GM23338 (cell line): ENCODE data around the gene LIPH. TPM values are rescaled to one million over a fixed set of nuclear protein-coding genes. Genes with fewer than 3 reads are reported as not detected.
A peak's percentile ranks its signal among the peaks of the same experiment; 100 is the strongest.

Experiments used
- ATAC-seq: fragments of 200-7000 bp; cut with Tn5 transposase; 3 replicates; pipeline ENCODE4 v1.9.1; 2020
- DNase-seq: peaks from one replicate; pipeline ENCODE4 v3.0.0-alpha.2; 2015; ENCODE audit warnings: low spot score
- H2AFZ ChIP-seq: fragments of 200-600 bp; sonication (generic); 2 replicates; pipeline ENCODE4 v1.8.0; 2016; ENCODE audit warnings: antibody characterized with exemption, mild to moderate bottlenecking, moderate library complexity
- H3F3A ChIP-seq: fragments of 200-600 bp; sonication (generic); replicated peaks from 2 replicates; pipeline ENCODE4 v1.8.0; 2017; ENCODE audit warnings: antibody characterized with exemption, mixed run types, low read depth
- H3K27ac ChIP-seq: fragments of 200-600 bp; sonication (generic); 2 replicates; pipeline ENCODE4 v1.6.1; 2016; ENCODE audit warnings: low read depth
- H3K27me3 ChIP-seq: fragments of 200-600 bp; sonication (generic); 2 replicates; pipeline ENCODE4 v1.8.0; 2016; ENCODE audit warnings: mild to moderate bottlenecking, mixed run types, moderate library complexity; ENCODE audit not compliant: insufficient read depth
- H3K36me3 ChIP-seq: fragments of 200-600 bp; sonication (generic); 2 replicates; pipeline ENCODE4 v1.8.0; 2016; ENCODE audit warnings: mild to moderate bottlenecking; ENCODE audit not compliant: insufficient read depth
- H3K4me1 ChIP-seq: fragments of 200-600 bp; sonication (generic); 2 replicates; pipeline ENCODE4 v1.8.0; 2016; ENCODE audit warnings: mild to moderate bottlenecking, moderate library complexity; ENCODE audit not compliant: insufficient read depth
- H3K4me2 ChIP-seq: fragments of 200-600 bp; sonication (generic); 2 replicates; pipeline ENCODE4 v1.7.1; 2017; ENCODE audit warnings: mixed run types
- H3K4me3 ChIP-seq: fragments of 200-600 bp; sonication (generic); 2 replicates; pipeline ENCODE4 v1.6.1; 2016; ENCODE audit warnings: mixed run types
- H3K79me2 ChIP-seq: fragments of 200-600 bp; sonication (generic); replicated peaks from 2 replicates; pipeline ENCODE4 v1.8.0; 2017; ENCODE audit warnings: mild to moderate bottlenecking; ENCODE audit not compliant: insufficient read depth
- H3K9me2 ChIP-seq: fragments of 200-600 bp; sonication (generic); 2 replicates; pipeline ENCODE4 v1.8.0; 2017; ENCODE audit not compliant: insufficient read depth
- H4K20me1 ChIP-seq: fragments of 200-600 bp; sonication (generic); replicated peaks from 2 replicates; pipeline ENCODE4 v1.8.0; 2017; ENCODE audit warnings: mild to moderate bottlenecking; ENCODE audit not compliant: insufficient read depth
- H3K27ac Mint-ChIP-seq: 2 replicates; pipeline ENCODE4 v1.8.0; 2020; ENCODE audit warnings: inconsistent platforms, mild to moderate bottlenecking, moderate library complexity, mixed read lengths
- H3K27me3 Mint-ChIP-seq: 3 replicates; pipeline ENCODE4 v1.8.0; 2022; ENCODE audit warnings: low read depth, mild to moderate bottlenecking, moderate library complexity, mixed read lengths, inconsistent platforms; ENCODE audit not compliant: insufficient read depth, poor library complexity
- H3K36me3 Mint-ChIP-seq: 3 replicates; pipeline ENCODE4 v1.8.0; 2021; ENCODE audit warnings: low read depth, mild to moderate bottlenecking, inconsistent platforms, moderate library complexity, mixed read lengths
- H3K4me1 Mint-ChIP-seq: 3 replicates; pipeline ENCODE4 v1.8.0; 2020; ENCODE audit warnings: mild to moderate bottlenecking, inconsistent platforms, mixed read lengths
- H3K4me3 Mint-ChIP-seq: 3 replicates; pipeline ENCODE4 v1.8.0; 2021; ENCODE audit warnings: moderate library complexity, mild to moderate bottlenecking, inconsistent platforms, mixed read lengths
- H3K9me3 Mint-ChIP-seq: 3 replicates; pipeline ENCODE4 v1.8.0; 2020; ENCODE audit warnings: moderate library complexity, mild to moderate bottlenecking, inconsistent platforms, mixed read lengths
- CREB1 ChIP-seq: fragments of 250-450 bp; sonication (Bioruptor Pico); IDR thresholded peaks from 2 replicates; pipeline ENCODE4 v1.5.0; 2020; ENCODE audit warnings: low read depth, mild to moderate bottlenecking, moderate library complexity
- CTCF ChIP-seq, 2 experiments: fragments of 200-600 bp in 1 of 2; sonication (generic) in 1 of 2; conservative IDR thresholded peaks; 2 replicates each; pipeline versions ENCODE4 v1.5.1 to v1.6.1; 2016 to 2017; ENCODE audit warnings: antibody characterized with exemption in 2 of 2, low read depth in 2 of 2, mild to moderate bottlenecking in 2 of 2, moderate library complexity in 1 of 2
- ETS1 ChIP-seq: IDR thresholded peaks from 2 replicates; pipeline ENCODE4 v1.6.1; 2016; ENCODE audit warnings: antibody characterized with exemption
- EZH2phosphoT487 ChIP-seq: fragments of 200-600 bp; sonication (generic); IDR thresholded peaks from one replicate; pipeline ENCODE4 v1.8.1; 2018; ENCODE audit warnings: antibody characterized with exemption; ENCODE audit not compliant: unreplicated experiment
- JUNB ChIP-seq: IDR thresholded peaks from one replicate; pipeline ENCODE4 v1.6.1; 2016; ENCODE audit warnings: antibody characterized with exemption; ENCODE audit not compliant: unreplicated experiment
- NANOG ChIP-seq: IDR thresholded peaks from 2 replicates; pipeline ENCODE4 v1.6.1; 2016; ENCODE audit warnings: antibody characterized with exemption, borderline replicate concordance
- POLR2AphosphoS5 ChIP-seq: IDR thresholded peaks from 2 replicates; pipeline ENCODE4 v1.6.1; 2016; ENCODE audit warnings: antibody characterized with exemption, low read depth
- REST ChIP-seq: IDR thresholded peaks from one replicate; pipeline ENCODE4 v1.6.1; 2018; ENCODE audit warnings: antibody characterized with exemption; ENCODE audit not compliant: unreplicated experiment
- STAT1 ChIP-seq: IDR thresholded peaks from one replicate; pipeline ENCODE4 v1.6.1; 2016; ENCODE audit warnings: antibody characterized with exemption; ENCODE audit not compliant: unreplicated experiment
- ZNF331 ChIP-seq: fragments of 250-450 bp; sonication (Bioruptor Pico); IDR thresholded peaks from 2 replicates; pipeline ENCODE4 v1.5.0; 2020; ENCODE audit warnings: low read depth, mild to moderate bottlenecking, moderate library complexity
- ZNF462 ChIP-seq: fragments of 250-450 bp; sonication (Bioruptor Pico); IDR thresholded peaks from 2 replicates; pipeline ENCODE4 v1.5.0; 2020; ENCODE audit warnings: mild to moderate bottlenecking, moderate library complexity
- polyA plus RNA-seq: library from polyadenylated mRNA; unstranded; fragments of >200 nt; fragmentation: Nextera tagmentation; extraction: Ambion mirVana; gene quantifications from 2 replicates; pipeline ENCODE4 v1.2.1, GENCODE V29; 2016
- total RNA-seq: library from RNA; depleted of rRNA; stranded (reverse); fragments of >200 nt; shearing (Covaris generic); gene quantifications from 2 replicates; pipeline ENCODE4 v1.2.3, GENCODE V29; 2014

Gene LIPH
- total and polyA plus RNA-seq, 2 experiments from 2014 or later, result 0.03 to 0.16 TPM

- TF ChIP-seq NANOG (no peak), ETS1 (no peak), JUNB (no peak)
Observed at GRCh38 chr3:185539934-185540333, 12.5 kb downstream of the LIPH start (continued).

- H2AFZ ChIP-seq, result peak overlapping the region; percentile 29; the same call in 1 of the 2 replicates
- no peaks in the 10 kb centered on the region for H4K20me1 ChIP-seq
- no peaks in the 10 kb centered on the region for H3K4me1 ChIP-seq
- no peaks in the 10 kb centered on the region for H3K9me2 ChIP-seq
- Mint-ChIP-seq H3K4me3 (no peak overlapping the region), H3K4me1 (0 out of 3 replicates have a peak, but pooled peaks cover 2% of the 10 kb centered on the region), H3K27me3 (peaks cover 2% of the 10 kb centered on the region), H3K36me3 (no peaks in the 10 kb centered on the region), H3K27ac (no peak overlapping the region), H3K9me3 (no peaks in the 10 kb centered on the region)
- peak; percentile 3 for DNase-seq
- H3K4me2 ChIP-seq, result no peak overlapping the region
- no peak overlapping the region for H3K4me3 ChIP-seq
- no peaks in the 10 kb centered on the region for H3K27me3 ChIP-seq
- no peaks in the 10 kb centered on the region for H3F3A ChIP-seq
- H3K79me2 ChIP-seq, result no peaks in the 10 kb centered on the region
- H3K36me3 ChIP-seq, result no peaks in the 10 kb centered on the region
- no peak overlapping the region for H3K27ac ChIP-seq
- ATAC-seq, result no peak
- TF ChIP-seq CTCF (conservative IDR thresholded peaks at IDR 0.05; ENCODE audit: low read depth in 2 of 2), result no peak
- no peak for TF ChIP-seq ZNF462 (CRISPR knock-in tag)
- no peak for TF ChIP-seq POLR2AphosphoS5
- TF ChIP-seq ZNF331 (CRISPR knock-in tag), result no peak
- no peak for TF ChIP-seq REST
- TF ChIP-seq JUNB, result no peak
- TF ChIP-seq EZH2phosphoT487, result no peak
- no peak for TF ChIP-seq STAT1
- TF ChIP-seq ETS1, result no peak
- no peak for TF ChIP-seq CREB1
Observed at GRCh38 chr3:185537369-185537970, 14.9 kb downstream of the LIPH start.
